Upper lobe of left lung (tissue), 4 donors: ENCODE measurements around the gene CA11.
"Not testable (repeated sequence)": the region's sequence is repeated elsewhere in the genome, so short reads cannot be mapped to it uniquely, and the experiment has no call there.

Source experiments
- POLR2A ChIP-seq, 4 donors: fragments of 450-650 bp; IDR thresholded peaks; one replicate each; pipeline ENCODE4 v1.5.1; 2016 to 2017; ENCODE audit warnings: antibody characterized with exemption in 4 of 4, mild to moderate bottlenecking in 2 of 4
- TF ChIP-seq, protein P1 (sequence below), 6 experiments: fragments of 450-650 bp in 4 of 6; fragments of 200-600 bp in 2 of 6; sonication (generic) in 2 of 6; IDR thresholded peaks; one replicate each; pipeline ENCODE4 v1.5.1; 2016 to 2019; ENCODE audit warnings: antibody characterized with exemption in 6 of 6

- TF ChIP-seq, protein P1, sequence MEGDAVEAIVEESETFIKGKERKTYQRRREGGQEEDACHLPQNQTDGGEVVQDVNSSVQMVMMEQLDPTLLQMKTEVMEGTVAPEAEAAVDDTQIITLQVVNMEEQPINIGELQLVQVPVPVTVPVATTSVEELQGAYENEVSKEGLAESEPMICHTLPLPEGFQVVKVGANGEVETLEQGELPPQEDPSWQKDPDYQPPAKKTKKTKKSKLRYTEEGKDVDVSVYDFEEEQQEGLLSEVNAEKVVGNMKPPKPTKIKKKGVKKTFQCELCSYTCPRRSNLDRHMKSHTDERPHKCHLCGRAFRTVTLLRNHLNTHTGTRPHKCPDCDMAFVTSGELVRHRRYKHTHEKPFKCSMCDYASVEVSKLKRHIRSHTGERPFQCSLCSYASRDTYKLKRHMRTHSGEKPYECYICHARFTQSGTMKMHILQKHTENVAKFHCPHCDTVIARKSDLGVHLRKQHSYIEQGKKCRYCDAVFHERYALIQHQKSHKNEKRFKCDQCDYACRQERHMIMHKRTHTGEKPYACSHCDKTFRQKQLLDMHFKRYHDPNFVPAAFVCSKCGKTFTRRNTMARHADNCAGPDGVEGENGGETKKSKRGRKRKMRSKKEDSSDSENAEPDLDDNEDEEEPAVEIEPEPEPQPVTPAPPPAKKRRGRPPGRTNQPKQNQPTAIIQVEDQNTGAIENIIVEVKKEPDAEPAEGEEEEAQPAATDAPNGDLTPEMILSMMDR (IDR thresholded peaks at IDR 0.05) = not testable (repeated sequence)
- not testable (repeated sequence) for TF ChIP-seq POLR2A (IDR thresholded peaks at IDR 0.05)
Observed at GRCh38 chr19:48632286-48632685, 13.7 kb downstream of the CA11 start.
